Hypothalamus (tissue), 51 donors: ENCODE measurements around the gene ENDOG.
A peak's percentile ranks its signal among the peaks of the same experiment; 100 is the strongest.
"Not testable (repeated sequence)": the region's sequence is repeated elsewhere in the genome, so short reads cannot be mapped to it uniquely, and the experiment has no call there.

Source experiments
- DNase-seq, 51 donors: peaks; one replicate each; lab custom pipeline; 2025; lab: John Stamatoyannopoulos, UW

The ENDOG gene

DNA sequence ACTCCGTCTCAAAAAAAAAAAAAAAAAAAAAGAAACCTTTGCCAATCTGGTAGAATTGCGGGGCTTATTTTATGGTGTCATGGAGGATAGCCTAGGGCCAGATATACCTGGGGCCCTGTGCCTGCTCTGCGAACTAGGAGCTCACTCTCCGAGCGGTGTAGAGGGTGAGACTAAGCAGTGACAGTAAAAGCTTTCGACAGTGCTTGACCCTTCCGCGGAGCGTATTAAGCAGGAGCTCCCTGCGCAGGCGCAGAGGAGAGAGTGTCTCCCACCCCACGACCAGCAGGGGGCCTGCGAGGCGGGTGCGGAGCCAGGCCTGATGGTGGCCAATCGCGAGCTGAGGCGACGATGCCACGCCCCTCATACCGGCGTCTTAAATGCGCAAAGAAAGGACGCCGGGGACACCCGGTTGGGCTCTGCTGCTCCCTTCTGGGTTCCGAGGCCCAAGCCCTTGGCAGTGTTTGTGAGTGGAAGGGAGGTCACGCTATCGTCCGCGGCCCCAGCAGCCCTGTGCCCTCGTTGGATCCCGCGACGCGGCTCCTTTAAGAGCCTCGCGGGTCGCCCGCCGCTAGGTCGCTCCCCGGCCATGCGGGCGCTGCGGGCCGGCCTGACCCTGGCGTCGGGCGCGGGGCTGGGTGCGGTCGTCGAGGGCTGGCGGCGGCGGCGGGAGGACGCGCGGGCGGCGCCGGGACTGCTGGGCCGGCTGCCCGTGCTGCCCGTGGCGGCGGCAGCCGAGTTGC lies at the start of gene ENDOG:
ENDOG (plus strand) TSS at position 402 of the 740 bp plus-strand sequence; CDS start at position 587, 185 bp downstream.
- peak; percentile 77 to 99 (median 96) for DNase-seq

DNA sequence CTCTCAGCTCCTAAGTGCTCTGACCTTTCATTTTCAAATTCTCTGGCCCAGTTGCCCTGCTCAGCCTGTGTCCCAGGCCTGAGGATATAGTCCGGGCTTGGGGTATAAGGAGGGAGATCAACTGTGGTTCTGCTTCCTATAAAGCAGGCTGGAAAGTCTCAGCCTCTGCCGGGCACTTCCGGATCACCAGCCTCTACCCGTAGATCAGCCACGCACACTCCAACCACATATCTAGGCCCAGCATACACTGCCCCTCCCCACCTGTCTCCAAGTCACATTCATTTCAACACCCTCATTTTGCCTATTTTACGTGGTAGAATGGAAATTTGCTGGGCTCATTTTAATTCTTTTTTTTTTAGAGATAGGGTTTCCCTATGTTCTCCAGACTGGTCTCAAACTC lies 49.7 kb upstream of the ENDOG start:
- no peak for DNase-seq

GRCh38 chr9:128770286-128771030 lies 47.8 kb upstream of the ENDOG start:
- DNase-seq = no peak

DNA sequence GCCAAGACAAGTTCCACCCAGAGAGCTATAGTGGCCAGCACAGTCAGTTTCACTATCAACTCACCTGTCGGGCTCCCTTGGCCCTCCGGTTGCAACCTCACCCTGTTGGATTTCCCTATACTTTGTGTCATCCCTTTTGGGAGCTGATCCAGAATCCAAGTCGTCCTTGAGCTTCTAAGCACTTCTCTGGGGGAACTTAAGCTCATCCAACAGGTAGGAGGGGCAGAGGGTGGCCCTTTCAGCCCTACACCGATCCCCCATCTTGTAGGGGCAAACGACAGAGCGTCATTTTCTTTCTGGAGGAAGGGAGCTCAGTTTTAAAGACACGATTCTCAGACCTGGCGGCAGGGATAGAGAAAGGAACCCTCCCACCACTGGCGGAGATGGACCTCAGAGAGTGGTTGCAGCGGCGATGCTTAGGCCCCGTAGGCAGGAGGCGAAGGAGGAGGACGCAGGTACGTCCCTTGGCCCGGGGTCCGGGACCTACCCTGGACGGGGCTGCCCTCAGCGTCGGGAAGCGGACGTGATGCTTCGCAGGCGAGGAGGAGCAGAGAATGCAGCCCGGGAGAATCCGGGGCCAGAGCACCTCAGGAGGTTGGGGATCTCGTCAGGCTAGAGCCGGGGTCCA lies 47.1 kb upstream of the ENDOG start:
- peak in 10 of 51 donors; percentile 32 to 68 (median 47) for DNase-seq

DNA sequence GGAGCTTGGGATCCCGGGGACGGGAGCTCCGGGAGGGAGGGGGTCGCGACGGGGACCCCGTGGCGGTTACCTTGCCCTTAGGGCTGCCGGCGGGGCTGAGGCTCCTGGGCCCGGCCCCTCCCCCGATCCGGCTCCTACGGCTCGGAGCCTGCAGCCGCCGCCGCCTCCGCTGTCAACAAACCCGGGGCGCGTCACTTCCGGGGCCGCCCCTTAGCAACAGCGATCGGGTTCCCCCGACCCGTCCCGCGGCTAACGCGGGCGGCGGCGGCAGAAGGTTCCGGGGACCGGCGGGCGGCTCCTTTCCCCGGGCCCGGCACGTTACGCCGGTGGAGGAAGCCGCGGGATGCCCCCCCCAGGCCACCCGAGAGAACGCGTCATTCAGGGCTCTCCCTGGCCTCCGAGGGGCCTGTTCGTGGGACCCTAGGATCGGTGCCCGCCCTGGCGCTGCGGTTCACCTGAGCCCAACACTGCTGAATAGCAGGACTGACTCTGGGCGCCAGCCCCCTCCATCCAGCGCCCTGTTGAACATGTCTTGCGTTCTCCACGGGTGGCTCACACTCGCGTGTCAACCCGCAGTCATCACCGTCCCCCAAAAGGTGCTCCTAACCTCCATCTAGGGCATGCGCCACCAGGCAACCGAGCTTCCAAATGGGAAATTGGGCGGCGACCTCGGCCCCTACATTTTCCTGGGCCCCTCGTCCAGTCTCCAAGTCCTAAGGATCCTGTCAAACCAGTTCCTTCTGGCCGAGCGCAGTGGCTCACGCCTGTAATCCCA lies 46.4 kb upstream of the ENDOG start, which contains the start of gene ZER1:
ZER1 (minus strand) TSS at position 183 of the 775 bp plus-strand sequence. CDS start 16,362 bp downstream, outside the sequence.
- DNase-seq = peak; percentile 59 to 96 (median 86)

- DNase-seq = no peak
Observed at GRCh38 chr9:128773049-128773448, 45.3 kb upstream of the ENDOG start.

- no peak for DNase-seq
Observed at GRCh38 chr9:128774804-128775203, 43.5 kb upstream of the ENDOG start.

GRCh38 chr9:128780093-128780492 lies 38.2 kb upstream of the ENDOG start:
- not testable (repeated sequence) for DNase-seq

DNA sequence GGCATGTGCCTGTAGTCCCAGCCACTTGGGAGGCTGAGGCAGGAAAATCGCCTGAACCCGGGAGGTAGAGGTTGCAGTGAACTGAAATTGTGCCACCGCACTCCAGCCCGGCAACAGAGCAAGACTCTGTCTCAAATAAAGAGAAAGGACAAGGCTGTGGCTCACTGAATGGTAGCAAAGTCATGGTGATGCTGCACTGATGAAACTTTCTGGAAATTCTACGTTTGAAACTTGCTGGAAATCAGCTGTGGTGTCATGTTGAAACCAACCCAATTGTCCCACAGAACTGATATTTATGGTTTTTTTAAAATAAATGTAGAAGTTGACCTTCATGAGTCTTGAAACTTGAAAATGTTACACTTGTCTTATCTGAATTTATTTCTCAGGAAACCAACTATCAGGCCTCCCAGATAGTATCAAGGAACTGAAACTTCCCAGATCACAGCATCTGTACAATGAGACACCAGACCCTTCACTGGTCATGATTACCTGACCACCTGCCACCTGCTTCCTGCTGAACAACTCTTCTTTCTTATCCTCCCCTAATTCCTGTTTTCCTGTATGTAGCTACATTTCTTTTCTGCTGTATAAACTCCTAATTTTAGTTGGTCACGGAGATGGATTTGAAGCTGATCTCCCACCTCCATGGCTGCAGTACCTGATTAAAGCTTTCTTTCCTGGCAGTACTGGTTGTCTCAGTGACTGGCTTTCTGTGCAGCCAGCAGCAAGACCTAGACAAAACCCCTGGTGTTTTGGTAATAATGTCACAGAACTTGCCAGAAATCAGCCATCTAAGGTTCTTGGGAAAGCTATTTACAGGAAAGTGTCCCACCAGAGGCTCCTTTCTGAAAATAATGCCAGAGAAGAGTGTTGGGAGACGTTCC lies 36.9 kb upstream of the ENDOG start:
- DNase-seq = no peak

- no peak for DNase-seq
Observed at GRCh38 chr9:128782669-128783068, 35.6 kb upstream of the ENDOG start.

DNA sequence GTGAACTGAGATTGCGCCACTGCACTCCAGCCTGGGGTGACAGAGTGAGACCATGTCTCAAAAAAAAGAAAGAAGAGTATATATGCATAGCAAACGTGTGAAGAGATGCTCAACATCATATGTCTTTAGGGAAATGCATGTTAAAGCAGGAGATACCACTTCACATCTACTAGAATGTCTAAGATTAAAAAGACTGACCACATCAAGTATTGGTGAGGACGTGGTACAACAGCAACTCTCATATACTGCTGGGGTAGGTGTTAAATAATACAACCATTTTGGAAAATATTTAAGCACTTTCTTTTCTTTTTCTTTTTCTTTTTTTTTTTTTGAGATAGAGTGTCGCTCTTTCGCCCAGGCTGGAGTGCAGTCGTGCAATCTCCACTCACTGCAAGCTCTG lies 32.9 kb upstream of the ENDOG start:
- no peak for DNase-seq

GRCh38 chr9:128786681-128787601 lies 31.4 kb upstream of the ENDOG start, which contains the start of gene TBC1D13:
TBC1D13 (plus strand) TSS chr9:128787253; CDS start chr9:128787354, 101 bp downstream.
- peak; percentile 43 to 93 (median 82) for DNase-seq

- DNase-seq = peak in 2 of 51 donors; percentile 19 to 39
Observed at GRCh38 chr9:128787659-128788058, 30.6 kb upstream of the ENDOG start.

GRCh38 chr9:128788445-128788844 lies 29.9 kb upstream of the ENDOG start:
- no peak for DNase-seq

- no peak for DNase-seq
Observed at GRCh38 chr9:128790536-128790935, 27.8 kb upstream of the ENDOG start.

DNA sequence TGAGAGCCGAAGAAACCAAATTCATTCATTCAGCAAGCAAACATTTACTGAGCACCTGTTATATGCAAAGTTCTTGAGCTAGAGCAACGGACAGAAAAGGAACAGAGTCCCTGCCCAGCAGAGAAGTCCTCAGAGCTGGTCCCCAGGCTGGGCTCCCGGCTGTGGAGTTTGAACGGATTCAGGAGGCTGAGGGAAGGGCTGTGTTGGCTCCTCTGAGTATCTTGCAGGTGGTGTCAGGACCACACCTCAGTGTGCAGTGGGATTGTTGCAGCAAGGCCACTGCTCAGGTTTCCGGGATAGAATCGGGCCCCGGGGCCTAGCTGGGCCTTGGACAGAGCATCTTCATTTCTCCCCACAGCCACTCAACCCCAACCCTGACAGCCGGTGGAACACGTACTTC lies 26.2 kb upstream of the ENDOG start:
- no peak for DNase-seq

- no peak for DNase-seq
Observed at GRCh38 chr9:128792978-128793686, 25.2 kb upstream of the ENDOG start.

DNA sequence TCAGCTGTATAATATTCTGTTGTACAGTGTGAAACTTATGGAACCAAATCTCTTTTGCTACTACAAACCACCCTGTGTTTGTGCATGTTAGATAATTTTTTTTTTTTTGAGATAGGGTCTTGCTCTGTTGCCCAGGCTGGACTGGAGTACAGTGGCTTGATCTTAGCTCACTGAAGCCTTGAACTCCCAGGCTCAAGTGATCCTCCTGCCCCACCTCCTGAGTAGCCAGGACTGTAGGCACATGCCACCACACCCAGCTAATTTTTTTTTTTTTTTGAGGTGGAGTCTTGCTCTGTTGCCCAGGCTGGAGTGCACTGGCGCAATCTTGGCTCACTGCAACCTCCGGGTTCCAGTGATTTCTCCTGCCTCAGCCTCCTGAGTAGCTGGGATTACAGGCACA lies 23.3 kb upstream of the ENDOG start:
- DNase-seq = not testable (repeated sequence)
